Measurements from ENCODE around the gene PHACTR3. TPM values are rescaled to one million over a fixed set of nuclear protein-coding genes. Genes with fewer than 3 reads are reported as not detected.

The PHACTR3 gene
- total RNA-seq, 2 donors from 2014 or later = 0.34 TPM; not detected in 1

- no peaks in the 10 kb centered on the region for H3K4me1 ChIP-seq (replicated peaks)
- H3K27me3 ChIP-seq (replicated peaks; ENCODE audit: insufficient read depth) = peaks cover 3% of the 10 kb centered on the region
- DNase-seq (ENCODE audit: low spot score) = no peak
- H3K36me3 ChIP-seq = no peaks in the 10 kb centered on the region
- intact Hi-C loops (cut with DNase I) = no loop called here
- H3K9me3 ChIP-seq = no peaks in the 10 kb centered on the region
- H3K4me3 ChIP-seq = no peak overlapping the region
- TF ChIP-seq CTCF (IDR thresholded peaks at IDR 0.05) (no peak), POLR2AphosphoS5 (IDR thresholded peaks at IDR 0.05) (no peak), POLR2A (IDR thresholded peaks at IDR 0.05) (no peak)
- 61% methylated on average over 9 of the region's 9 CpGs for WGBS
- no peak overlapping the region for H3K27ac ChIP-seq
Measured at GRCh38 chr20:59678288-59678687, 73.9 kb downstream of the PHACTR3 start.

- H3K4me3 ChIP-seq = no peak overlapping the region
- peaks cover 3% of the 10 kb centered on the region for H3K27me3 ChIP-seq (replicated peaks; ENCODE audit: insufficient read depth)
- DNase-seq (ENCODE audit: low spot score) = no peak
- intact Hi-C loops (cut with DNase I) = no loop called here
- H3K9me3 ChIP-seq = no peaks in the 10 kb centered on the region
- no peaks in the 10 kb centered on the region for H3K4me1 ChIP-seq (replicated peaks)
- H3K36me3 ChIP-seq = no peaks in the 10 kb centered on the region
- no peak overlapping the region for H3K27ac ChIP-seq
- 70% methylated on average over 8 of the region's 8 CpGs for WGBS
- TF ChIP-seq CTCF (IDR thresholded peaks at IDR 0.05) (no peak), POLR2AphosphoS5 (IDR thresholded peaks at IDR 0.05) (no peak), POLR2A (IDR thresholded peaks at IDR 0.05) (no peak)
Measured at GRCh38 chr20:59678951-59679350, 74.6 kb downstream of the PHACTR3 start.

- Histone ChIP-seq H3K36me3 (no peaks in the 10 kb centered on the region), H3K27ac (no peak overlapping the region), H3K4me3 (no peak overlapping the region), H3K4me1 (replicated peaks) (no peaks in the 10 kb centered on the region), H3K27me3 (replicated peaks; ENCODE audit: insufficient read depth) (peaks cover 3% of the 10 kb centered on the region), H3K9me3 (no peaks in the 10 kb centered on the region)
- TF ChIP-seq CTCF (IDR thresholded peaks at IDR 0.05) = no peak
- no peak for TF ChIP-seq POLR2A (IDR thresholded peaks at IDR 0.05)
- TF ChIP-seq POLR2AphosphoS5 (IDR thresholded peaks at IDR 0.05) = no peak
- intact Hi-C loops (cut with DNase I) = no loop called here
- WGBS = 83% methylated on average over 9 of the region's 9 CpGs
- DNase-seq (ENCODE audit: low spot score) = no peak
Measured at GRCh38 chr20:59680148-59680650, 75.9 kb downstream of the PHACTR3 start.

GRCh38 chr20:59680852-59681251 is 76.5 kb downstream of the PHACTR3 start:
- H3K27ac ChIP-seq = no peak overlapping the region
- no peak for TF ChIP-seq POLR2A (IDR thresholded peaks at IDR 0.05)
- no peak for TF ChIP-seq POLR2AphosphoS5 (IDR thresholded peaks at IDR 0.05)
- no peak for TF ChIP-seq CTCF (IDR thresholded peaks at IDR 0.05)
- no peak overlapping the region for H3K4me3 ChIP-seq
- no peaks in the 10 kb centered on the region for H3K36me3 ChIP-seq
- intact Hi-C loops (cut with DNase I) = no loop called here
- peaks cover 3% of the 10 kb centered on the region for H3K27me3 ChIP-seq (replicated peaks; ENCODE audit: insufficient read depth)
- DNase-seq (ENCODE audit: low spot score) = no peak
- no peaks in the 10 kb centered on the region for H3K4me1 ChIP-seq (replicated peaks)
- no peaks in the 10 kb centered on the region for H3K9me3 ChIP-seq
- 68% methylated on average over 1 of the region's 1 CpG for WGBS

GRCh38 chr20:59682603-59683002 is 78.3 kb downstream of the PHACTR3 start:
- H3K4me1 ChIP-seq (replicated peaks) = no peaks in the 10 kb centered on the region
- no peaks in the 10 kb centered on the region for H3K36me3 ChIP-seq
- peaks cover 3% of the 10 kb centered on the region for H3K27me3 ChIP-seq (replicated peaks; ENCODE audit: insufficient read depth)
- H3K9me3 ChIP-seq = no peaks in the 10 kb centered on the region
- no peak for DNase-seq (ENCODE audit: low spot score)
- intact Hi-C loops (cut with DNase I) = no loop called here
- TF ChIP-seq POLR2A (IDR thresholded peaks at IDR 0.05) = no peak
- TF ChIP-seq POLR2AphosphoS5 (IDR thresholded peaks at IDR 0.05) = no peak
- TF ChIP-seq CTCF (IDR thresholded peaks at IDR 0.05) = no peak
- H3K4me3 ChIP-seq = no peak overlapping the region
- 76% methylated on average over 10 of the region's 10 CpGs for WGBS
- H3K27ac ChIP-seq = no peak overlapping the region

Data from prostate gland (tissue), 2 donors.